Heart left ventricle (tissue), 13 donors: Measurements from ENCODE around the gene ACVRL1.

Source experiments
- CTCF ChIP-seq, 12 donors: fragments of 200-600 bp; sonication (generic) in 4 of 12; IDR thresholded peaks; one replicate each; pipeline versions ENCODE4 v1.5.0 to v1.8.0; 2018 to 2022; ENCODE audit warnings: antibody characterized with exemption in 12 of 12, mild to moderate bottlenecking in 5 of 12
- POLR2A ChIP-seq, 2 donors: fragments of 450-650 bp; IDR thresholded peaks; one replicate each; pipeline ENCODE4 v1.6.1; 2017; ENCODE audit warnings: antibody characterized with exemption in 2 of 2, mild to moderate bottlenecking in 2 of 2, moderate library complexity in 2 of 2
- donor health status: ischemic (EF 13 %, LVEDD 7.1; RV severe dilation, severe dysfunction).
- donor health status: DM: no; HTN: yes; CAD: no.
- donor health status: DM: no; HTN: no; CAD: no.
- donor health status: ischemic (EF 25% LVEDD 6.9; RV normal size, moderate dysfunction).
- donor health status: ischemic (EF 25% LVEDD 5.7; RV mildly dilated, moderate dysfunction).
- donor health status: ischemic (EF 35%, LVEDD 5.7; RV mildly dilated, moderate dysfunction).
- donor health status: nonischemic (EF 11% LVEDD 7.7; RV severe dilation, severe dysfunction).
- donor health status: DM: yes; HTN: yes; CAD: no.
- donor health status: PGD.
- donor health status: ischemic (EF 29% LVEDD 5.4; RV normal size, mild dysfunction).
- donor health status: nonischemic (EF 23%, LVEDD 6.1; RV moderate dilation, normal function).

GRCh38 chr12:51958542-51958941, 51.2 kb downstream of the ACVRL1 start:
- TF ChIP-seq CTCF (IDR thresholded peaks at IDR 0.05) (no peak), POLR2A (IDR thresholded peaks at IDR 0.05) (no peak)
